Omental fat pad (tissue), 4 donors: ENCODE measurements around the gene CACNA1D. TPM values are rescaled to one million over a fixed set of nuclear protein-coding genes. Genes with fewer than 3 reads are reported as not detected.

Source experiments
- ATAC-seq: fragments of 150-250 bp; one replicate; pipeline ENCODE4 v1.9.1; 2016; ENCODE audit warnings: mild to moderate bottlenecking, moderate library complexity; ENCODE audit not compliant: low FRiP score
- DNase-seq: peaks from one replicate; pipeline ENCODE4 v3.0.0-alpha.2; 2019; ENCODE audit warnings: low spot score
- CTCF ChIP-seq, 3 donors: fragments of 450-650 bp; IDR thresholded peaks; one replicate each; pipeline ENCODE4 v1.5.1; 2016 to 2017; ENCODE audit warnings: antibody characterized with exemption in 3 of 3, mild to moderate bottlenecking in 3 of 3, moderate library complexity in 2 of 3
- total RNA-seq, 4 donors: library from RNA; depleted of rRNA; stranded (reverse); fragments of >200 nt; gene quantifications; one replicate each; pipeline ENCODE4 v1.1.0, GENCODE V29; 2016

The CACNA1D gene
- total RNA-seq, 4 donors from 2014 or later = 0.24 to 1.8 (median 0.74) TPM

- DNase-seq (no peak), ATAC-seq (no peak)
- TF ChIP-seq CTCF (IDR thresholded peaks at IDR 0.05) = no peak
Measured at GRCh38 chr3:53665608-53666425, 171.4 kb downstream of the CACNA1D start.

GRCh38 chr3:53668872-53669271 is 174.5 kb downstream of the CACNA1D start:
- TF ChIP-seq CTCF (IDR thresholded peaks at IDR 0.05) = no peak
- ATAC-seq (no peak), DNase-seq (no peak)

GRCh38 chr3:53670721-53671120 is 176.3 kb downstream of the CACNA1D start:
- TF ChIP-seq CTCF (IDR thresholded peaks at IDR 0.05) = no peak
- DNase-seq (no peak), ATAC-seq (no peak)

GRCh38 chr3:53671192-53671960 is 177.0 kb downstream of the CACNA1D start:
- no peak for TF ChIP-seq CTCF (IDR thresholded peaks at IDR 0.05)
- ATAC-seq (no peak), DNase-seq (no peak)

GRCh38 chr3:53671961-53672299 is 177.5 kb downstream of the CACNA1D start:
- TF ChIP-seq CTCF (IDR thresholded peaks at IDR 0.05) = no peak
- DNase-seq (no peak), ATAC-seq (no peak)

GRCh38 chr3:53672981-53673380 is 178.6 kb downstream of the CACNA1D start:
- no peak for TF ChIP-seq CTCF (IDR thresholded peaks at IDR 0.05)
- ATAC-seq = no peak
- DNase-seq = no peak
